Limb (tissue), 2 donors: ENCODE data around the gene ETV5.
A peak's percentile ranks its signal among the peaks of the same experiment; 100 is the strongest.

Experiments
- DNase-seq, 2 donors: peaks; one replicate each; pipeline ENCODE4 v3.0.0-alpha.2; 2016; ENCODE audit errors: extremely low spot score in 2 of 2

Gene ETV5

GRCh38 chr3:186124592-186124991, 15.7 kb upstream of the ETV5 start:
- no peak for DNase-seq

GRCh38 chr3:186123012-186123411, 14.1 kb upstream of the ETV5 start:
- DNase-seq = no peak

DNA sequence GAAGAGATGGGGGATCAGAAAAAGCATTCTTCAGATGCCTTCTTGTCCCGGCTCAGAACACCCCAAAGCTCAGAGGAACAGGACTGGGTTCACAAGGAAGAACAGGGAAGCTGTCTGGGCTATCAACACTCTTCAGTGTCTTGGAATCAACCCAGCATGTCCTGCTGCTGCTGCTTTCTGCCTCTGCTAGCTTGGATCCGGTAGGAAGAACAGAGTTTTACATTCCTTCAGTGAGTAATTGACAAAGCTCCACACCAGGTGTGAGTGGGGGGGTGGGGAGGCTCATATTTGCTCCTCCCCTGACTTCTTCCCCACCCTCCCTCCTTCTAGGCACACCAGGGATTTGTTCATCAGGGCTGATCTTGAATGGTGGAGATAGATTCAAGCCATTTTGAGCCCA, 13.1 kb upstream of the ETV5 start:
- no peak for DNase-seq

GRCh38 chr3:186121278-186121677, 12.4 kb upstream of the ETV5 start:
- DNase-seq = no peak

- DNase-seq = no peak
Observed at GRCh38 chr3:186119499-186119898, 10.6 kb upstream of the ETV5 start.

GRCh38 chr3:186118692-186119091, 9.8 kb upstream of the ETV5 start:
- DNase-seq = no peak

DNA sequence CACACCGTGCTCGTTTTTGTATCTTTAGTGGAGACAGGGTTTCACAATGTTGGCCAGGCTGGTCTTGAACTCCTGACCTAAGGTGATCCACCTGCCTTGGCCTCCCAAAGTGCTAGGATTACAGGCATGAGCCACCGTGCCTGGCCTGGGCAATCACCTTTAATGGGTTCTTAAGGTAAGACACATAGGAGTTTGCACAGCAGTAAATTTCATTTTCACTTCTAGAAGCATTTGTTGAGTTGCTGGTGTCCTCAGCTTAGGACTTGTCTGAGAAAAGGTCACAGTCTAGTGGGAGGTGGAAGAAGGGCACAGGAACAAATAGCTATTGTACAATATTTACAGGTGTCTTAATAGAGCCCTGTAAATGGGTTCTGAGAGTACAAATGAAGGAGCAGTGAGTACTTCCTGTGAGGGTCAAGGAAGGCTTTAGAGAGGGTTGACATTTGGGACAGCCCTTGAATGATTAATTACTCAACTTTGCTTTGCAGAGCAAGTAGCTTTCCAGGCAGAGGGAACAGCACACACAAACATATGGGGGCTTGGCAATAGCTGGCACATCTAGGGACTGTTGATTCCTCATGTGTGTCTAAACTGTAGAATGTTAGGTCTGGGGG, 8.7 kb upstream of the ETV5 start:
- DNase-seq = no peak

GRCh38 chr3:186115239-186115996, 6.5 kb upstream of the ETV5 start:
- DNase-seq = no peak

DNA sequence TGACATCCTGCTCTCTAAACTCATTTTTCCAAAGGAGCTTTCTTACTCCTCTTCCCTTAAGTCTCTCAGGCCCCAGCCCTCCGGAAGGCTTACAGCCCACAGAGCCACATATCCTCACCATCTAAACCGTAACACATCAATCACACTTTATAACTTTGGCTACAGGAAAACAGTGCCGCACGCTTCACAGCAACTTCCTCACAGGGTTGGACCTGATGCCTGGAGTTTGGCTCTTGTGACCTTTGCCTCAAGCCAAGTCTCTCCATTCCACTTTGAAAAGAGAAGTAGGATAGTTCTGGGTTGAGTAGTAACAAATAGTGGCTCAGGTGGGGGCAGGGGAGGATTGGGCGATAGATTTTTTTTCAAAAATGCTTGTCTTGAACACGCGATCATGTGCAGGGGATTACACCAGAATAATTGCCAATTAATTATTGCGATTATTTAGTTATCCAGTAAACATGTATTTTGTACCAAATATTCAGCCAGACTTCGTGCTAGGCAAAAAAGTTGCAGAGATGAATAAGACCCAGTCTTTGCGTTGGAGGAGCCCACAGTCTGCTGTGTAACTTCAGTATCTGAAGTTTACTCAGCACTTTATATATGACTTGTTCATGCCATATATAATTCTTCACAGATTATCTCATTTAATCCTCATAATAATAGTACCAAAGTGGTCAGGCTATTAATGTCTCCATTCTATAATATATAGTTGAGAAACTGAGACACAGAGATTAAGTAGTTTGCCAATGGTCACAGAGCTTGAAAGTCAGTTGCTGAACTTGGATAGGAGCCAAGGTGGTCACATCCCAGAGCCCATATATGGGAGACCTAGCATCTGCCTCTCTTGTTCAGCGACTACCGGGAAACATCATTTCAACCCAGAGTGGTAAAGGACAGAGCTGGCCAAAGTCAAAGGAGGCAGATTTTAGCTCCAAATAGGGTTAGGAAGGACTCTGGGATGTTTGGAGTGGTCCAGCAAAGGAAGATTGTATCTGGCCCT, 2.4 kb upstream of the ETV5 start:
- no peak for DNase-seq

GRCh38 chr3:186109897-186110803, 1.3 kb upstream of the ETV5 start:
- DNase-seq = peak; percentile 51 to 57

- peak; percentile 46 to 85 for DNase-seq
Observed at GRCh38 chr3:186108106-186108940, 566 bp downstream of the ETV5 start.

DNA sequence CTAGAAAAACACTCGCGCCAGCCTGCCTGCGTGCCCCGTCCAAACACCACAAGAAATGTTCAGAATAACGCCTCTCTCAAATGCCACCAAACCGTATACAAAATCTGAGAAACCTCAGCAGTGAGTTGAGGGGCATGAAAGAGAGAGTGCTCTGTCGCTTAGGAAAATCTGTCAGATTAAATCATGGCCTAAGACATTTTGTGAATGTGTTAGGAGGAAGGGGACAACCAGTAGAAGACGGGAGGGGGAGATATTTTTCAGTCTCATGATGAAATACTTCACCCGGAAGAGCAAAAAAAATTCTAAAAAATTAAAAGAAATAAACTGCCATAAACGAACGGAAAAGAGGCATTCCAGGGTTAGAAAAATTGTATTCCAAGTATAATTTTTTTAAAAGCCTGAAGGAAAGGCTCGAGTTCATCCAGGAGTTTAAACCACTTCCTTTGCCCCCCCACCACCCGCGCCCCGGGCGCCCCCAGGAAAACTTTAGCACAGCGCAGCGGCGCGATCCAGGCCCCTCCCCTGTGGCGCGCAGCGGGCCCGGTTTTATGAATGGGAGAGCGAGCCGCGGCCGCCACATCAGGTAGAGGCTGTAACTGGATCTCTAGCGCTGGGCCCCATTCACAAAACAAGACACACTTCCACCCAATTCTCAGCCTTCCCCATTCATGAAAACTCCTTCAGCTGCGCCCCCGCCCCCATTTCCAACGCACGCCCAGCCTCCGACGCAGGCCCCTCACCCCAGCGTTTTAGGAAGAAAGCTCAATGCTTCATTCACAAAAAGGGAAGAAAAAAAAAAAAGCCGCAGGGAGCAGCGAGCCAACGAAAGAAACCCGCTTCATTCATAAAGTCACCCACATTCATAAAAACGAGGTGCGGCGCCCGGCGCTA, 1.4 kb downstream of the ETV5 start:
- DNase-seq = peak; percentile 83 to 87

- no peak for DNase-seq
Observed at GRCh38 chr3:186105543-186105942, 3.3 kb downstream of the ETV5 start.

DNA sequence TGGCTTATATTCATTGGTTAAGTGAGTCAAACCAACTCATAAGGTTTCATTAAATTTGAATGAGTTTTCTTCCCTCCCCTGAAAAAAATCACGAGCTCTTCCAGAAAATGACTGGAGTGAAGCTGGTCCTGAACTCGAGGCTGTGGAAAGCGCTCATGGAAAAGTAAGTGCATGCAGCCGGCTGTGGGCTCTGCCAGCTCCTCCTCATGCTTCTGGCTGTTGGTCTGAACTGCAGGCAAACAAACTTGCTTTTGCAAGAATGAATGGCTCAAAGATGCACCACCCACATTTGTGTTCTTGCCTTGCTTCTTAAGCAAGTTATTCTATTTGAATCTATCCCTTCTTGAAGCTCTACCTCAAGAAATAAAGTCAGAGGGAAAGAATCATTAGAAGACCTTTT, 6.2 kb downstream of the ETV5 start:
- no peak for DNase-seq

DNA sequence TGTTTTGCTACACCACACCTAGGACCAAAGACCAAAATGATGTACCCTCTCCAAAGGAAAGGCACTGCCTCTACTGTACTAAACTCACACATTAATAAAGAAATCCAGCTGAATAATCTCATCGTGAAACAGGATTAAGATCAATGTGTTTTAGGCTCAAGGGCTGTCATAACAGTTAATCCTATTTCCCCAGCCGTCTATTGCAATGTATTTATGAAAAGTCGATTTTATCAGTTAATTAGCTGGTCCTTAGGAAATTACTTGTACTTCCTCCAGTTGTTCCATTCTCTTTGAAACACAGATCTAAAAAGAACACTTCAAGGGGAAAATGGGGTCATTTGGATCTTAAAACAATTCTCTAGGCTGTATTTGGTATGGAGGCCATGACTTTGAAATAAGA, 8.5 kb downstream of the ETV5 start:
- DNase-seq = no peak

- DNase-seq = peak; percentile 40 to 70
Observed at GRCh38 chr3:186099178-186099577, 9.7 kb downstream of the ETV5 start.

DNA sequence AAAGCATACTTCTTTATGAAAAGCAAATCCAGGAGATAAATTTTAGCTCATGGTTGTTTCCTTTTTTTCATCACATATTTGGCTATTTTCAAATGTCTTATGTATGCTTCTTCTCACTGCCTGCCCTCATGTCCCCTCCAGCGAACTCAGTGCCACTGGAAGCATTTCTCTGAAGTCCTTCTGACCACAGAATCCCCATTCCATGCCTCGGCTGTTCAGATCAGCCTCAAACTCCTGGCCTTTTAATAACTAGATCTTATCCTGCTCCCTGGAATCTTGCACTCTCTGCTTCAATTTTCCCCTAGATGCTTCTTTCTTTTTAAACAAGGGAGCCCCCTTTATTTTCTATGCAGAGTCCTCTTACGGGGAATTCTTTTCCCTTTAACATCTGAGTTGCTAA, 10.1 kb downstream of the ETV5 start:
- DNase-seq = no peak

DNA sequence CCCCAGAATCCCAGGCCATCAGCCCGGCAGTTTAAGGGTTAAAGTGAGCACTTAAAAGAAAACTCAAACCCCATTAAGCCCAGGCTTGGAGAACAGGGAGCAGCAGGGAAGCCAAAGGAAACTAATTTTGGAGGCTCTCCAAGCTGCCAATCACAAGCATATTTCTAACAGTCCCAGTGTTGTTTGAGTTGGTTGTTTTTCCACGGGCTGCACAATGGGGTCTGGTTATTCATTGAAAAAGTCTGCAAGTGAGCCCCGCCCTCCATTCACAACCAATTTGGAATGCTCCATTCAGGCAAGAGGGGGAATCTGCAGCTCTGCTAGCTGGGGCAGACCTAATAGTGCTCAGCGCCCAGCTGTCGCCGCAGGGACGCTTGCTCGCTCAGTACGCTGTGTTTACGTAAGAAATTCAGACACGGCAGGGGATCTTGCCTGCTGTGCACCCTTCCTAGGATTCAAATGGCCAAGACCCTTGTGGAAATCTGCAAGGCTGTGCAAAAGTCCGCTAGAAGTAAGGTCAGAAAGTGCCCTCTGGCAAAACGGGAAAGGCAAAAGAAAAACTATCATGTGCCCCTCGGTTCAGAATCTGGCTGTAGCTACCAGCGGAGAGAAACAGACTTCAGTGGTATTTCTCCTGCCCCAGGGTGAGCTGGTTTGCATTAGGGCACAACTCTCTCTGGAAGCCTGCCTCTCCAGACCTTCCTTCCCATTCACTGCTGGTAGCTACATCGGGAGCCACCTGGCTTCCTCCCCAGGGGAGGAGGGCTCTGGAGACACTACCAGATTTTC, 11.0 kb downstream of the ETV5 start:
- DNase-seq = peak; percentile 85 to 92
